GM23338 (cell line): ENCODE data around the gene COMMD8. TPM values are rescaled to one million over a fixed set of nuclear protein-coding genes. Genes with fewer than 3 reads are reported as not detected.

Experiments
- ATAC-seq: fragments of 200-7000 bp; cut with Tn5 transposase; 3 replicates; pipeline ENCODE4 v1.9.1; 2020
- DNase-seq: peaks from one replicate; pipeline ENCODE4 v3.0.0-alpha.2; 2015; ENCODE audit warnings: low spot score
- H2AFZ ChIP-seq: fragments of 200-600 bp; sonication (generic); 2 replicates; pipeline ENCODE4 v1.8.0; 2016; ENCODE audit warnings: antibody characterized with exemption, mild to moderate bottlenecking, moderate library complexity
- H3F3A ChIP-seq: fragments of 200-600 bp; sonication (generic); replicated peaks from 2 replicates; pipeline ENCODE4 v1.8.0; 2017; ENCODE audit warnings: antibody characterized with exemption, mixed run types, low read depth
- H3K27ac ChIP-seq: fragments of 200-600 bp; sonication (generic); 2 replicates; pipeline ENCODE4 v1.6.1; 2016; ENCODE audit warnings: low read depth
- H3K27me3 ChIP-seq: fragments of 200-600 bp; sonication (generic); 2 replicates; pipeline ENCODE4 v1.8.0; 2016; ENCODE audit warnings: mild to moderate bottlenecking, mixed run types, moderate library complexity; ENCODE audit not compliant: insufficient read depth
- H3K36me3 ChIP-seq: fragments of 200-600 bp; sonication (generic); 2 replicates; pipeline ENCODE4 v1.8.0; 2016; ENCODE audit warnings: mild to moderate bottlenecking; ENCODE audit not compliant: insufficient read depth
- H3K4me1 ChIP-seq: fragments of 200-600 bp; sonication (generic); 2 replicates; pipeline ENCODE4 v1.8.0; 2016; ENCODE audit warnings: mild to moderate bottlenecking, moderate library complexity; ENCODE audit not compliant: insufficient read depth
- H3K4me2 ChIP-seq: fragments of 200-600 bp; sonication (generic); 2 replicates; pipeline ENCODE4 v1.7.1; 2017; ENCODE audit warnings: mixed run types
- H3K4me3 ChIP-seq: fragments of 200-600 bp; sonication (generic); 2 replicates; pipeline ENCODE4 v1.6.1; 2016; ENCODE audit warnings: mixed run types
- H3K79me2 ChIP-seq: fragments of 200-600 bp; sonication (generic); replicated peaks from 2 replicates; pipeline ENCODE4 v1.8.0; 2017; ENCODE audit warnings: mild to moderate bottlenecking; ENCODE audit not compliant: insufficient read depth
- H3K9me2 ChIP-seq: fragments of 200-600 bp; sonication (generic); 2 replicates; pipeline ENCODE4 v1.8.0; 2017; ENCODE audit not compliant: insufficient read depth
- H4K20me1 ChIP-seq: fragments of 200-600 bp; sonication (generic); replicated peaks from 2 replicates; pipeline ENCODE4 v1.8.0; 2017; ENCODE audit warnings: mild to moderate bottlenecking; ENCODE audit not compliant: insufficient read depth
- H3K27ac Mint-ChIP-seq: 2 replicates; pipeline ENCODE4 v1.8.0; 2020; ENCODE audit warnings: inconsistent platforms, mild to moderate bottlenecking, moderate library complexity, mixed read lengths
- H3K27me3 Mint-ChIP-seq: 3 replicates; pipeline ENCODE4 v1.8.0; 2022; ENCODE audit warnings: low read depth, mild to moderate bottlenecking, moderate library complexity, mixed read lengths, inconsistent platforms; ENCODE audit not compliant: insufficient read depth, poor library complexity
- H3K36me3 Mint-ChIP-seq: 3 replicates; pipeline ENCODE4 v1.8.0; 2021; ENCODE audit warnings: low read depth, mild to moderate bottlenecking, inconsistent platforms, moderate library complexity, mixed read lengths
- H3K4me1 Mint-ChIP-seq: 3 replicates; pipeline ENCODE4 v1.8.0; 2020; ENCODE audit warnings: mild to moderate bottlenecking, inconsistent platforms, mixed read lengths
- H3K4me3 Mint-ChIP-seq: 3 replicates; pipeline ENCODE4 v1.8.0; 2021; ENCODE audit warnings: moderate library complexity, mild to moderate bottlenecking, inconsistent platforms, mixed read lengths
- H3K9me3 Mint-ChIP-seq: 3 replicates; pipeline ENCODE4 v1.8.0; 2020; ENCODE audit warnings: moderate library complexity, mild to moderate bottlenecking, inconsistent platforms, mixed read lengths
- CREB1 ChIP-seq: fragments of 250-450 bp; sonication (Bioruptor Pico); IDR thresholded peaks from 2 replicates; pipeline ENCODE4 v1.5.0; 2020; ENCODE audit warnings: low read depth, mild to moderate bottlenecking, moderate library complexity
- CTCF ChIP-seq, 2 experiments: fragments of 200-600 bp in 1 of 2; sonication (generic) in 1 of 2; conservative IDR thresholded peaks; 2 replicates each; pipeline versions ENCODE4 v1.5.1 to v1.6.1; 2016 to 2017; ENCODE audit warnings: antibody characterized with exemption in 2 of 2, low read depth in 2 of 2, mild to moderate bottlenecking in 2 of 2, moderate library complexity in 1 of 2
- ETS1 ChIP-seq: IDR thresholded peaks from 2 replicates; pipeline ENCODE4 v1.6.1; 2016; ENCODE audit warnings: antibody characterized with exemption
- EZH2 ChIP-seq: fragments of 200-600 bp; sonication (generic); IDR thresholded peaks from one replicate; pipeline ENCODE4 v1.8.0; 2017; ENCODE audit warnings: antibody characterized with exemption, mild to moderate bottlenecking, low read depth; ENCODE audit not compliant: unreplicated experiment
- EZH2phosphoT487 ChIP-seq: fragments of 200-600 bp; sonication (generic); IDR thresholded peaks from one replicate; pipeline ENCODE4 v1.8.1; 2018; ENCODE audit warnings: antibody characterized with exemption; ENCODE audit not compliant: unreplicated experiment
- JUNB ChIP-seq: IDR thresholded peaks from one replicate; pipeline ENCODE4 v1.6.1; 2016; ENCODE audit warnings: antibody characterized with exemption; ENCODE audit not compliant: unreplicated experiment
- NANOG ChIP-seq: IDR thresholded peaks from 2 replicates; pipeline ENCODE4 v1.6.1; 2016; ENCODE audit warnings: antibody characterized with exemption, borderline replicate concordance
- POLR2AphosphoS5 ChIP-seq: IDR thresholded peaks from 2 replicates; pipeline ENCODE4 v1.6.1; 2016; ENCODE audit warnings: antibody characterized with exemption, low read depth
- REST ChIP-seq: IDR thresholded peaks from one replicate; pipeline ENCODE4 v1.6.1; 2018; ENCODE audit warnings: antibody characterized with exemption; ENCODE audit not compliant: unreplicated experiment
- STAT1 ChIP-seq: IDR thresholded peaks from one replicate; pipeline ENCODE4 v1.6.1; 2016; ENCODE audit warnings: antibody characterized with exemption; ENCODE audit not compliant: unreplicated experiment
- ZNF114 ChIP-seq: fragments of 250-450 bp; sonication (Bioruptor Pico); IDR thresholded peaks from 2 replicates; pipeline ENCODE4 v1.5.0; 2020; ENCODE audit warnings: mild to moderate bottlenecking, moderate library complexity
- ZNF331 ChIP-seq: fragments of 250-450 bp; sonication (Bioruptor Pico); IDR thresholded peaks from 2 replicates; pipeline ENCODE4 v1.5.0; 2020; ENCODE audit warnings: low read depth, mild to moderate bottlenecking, moderate library complexity
- ZNF462 ChIP-seq: fragments of 250-450 bp; sonication (Bioruptor Pico); IDR thresholded peaks from 2 replicates; pipeline ENCODE4 v1.5.0; 2020; ENCODE audit warnings: mild to moderate bottlenecking, moderate library complexity
- polyA plus RNA-seq: library from polyadenylated mRNA; unstranded; fragments of >200 nt; fragmentation: Nextera tagmentation; extraction: Ambion mirVana; gene quantifications from 2 replicates; pipeline ENCODE4 v1.2.1, GENCODE V29; 2016
- total RNA-seq: library from RNA; depleted of rRNA; stranded (reverse); fragments of >200 nt; shearing (Covaris generic); gene quantifications from 2 replicates; pipeline ENCODE4 v1.2.3, GENCODE V29; 2014

COMMD8 gene
- total and polyA plus RNA-seq, 2 experiments from 2014 or later: 8.4 to 20.6 TPM

- no peak for DNase-seq
- ATAC-seq: no peak
- Histone ChIP-seq H3K36me3 (no peaks in the 10 kb centered on the region), H3K4me1 (no peaks in the 10 kb centered on the region), H3K4me3 (no peak overlapping the region), H3K79me2 (no peaks in the 10 kb centered on the region), H3K4me2 (no peak overlapping the region), H3K27ac (no peak overlapping the region), H3F3A (no peaks in the 10 kb centered on the region), H3K9me2 (no peaks in the 10 kb centered on the region; the same call in 1 of the 2 replicates), H2AFZ (no peak overlapping the region), H4K20me1 (no peaks in the 10 kb centered on the region), H3K27me3 (no peaks in the 10 kb centered on the region)
- Mint-ChIP-seq H3K36me3 (no peaks in the 10 kb centered on the region), H3K4me1 (peaks cover 11% of the 10 kb centered on the region), H3K4me3 (no peak overlapping the region), H3K9me3 (no peaks in the 10 kb centered on the region), H3K27me3 (no peaks in the 10 kb centered on the region), H3K27ac (no peak overlapping the region)
- TF ChIP-seq REST (no peak), NANOG (no peak), ZNF331 (CRISPR knock-in tag) (no peak), CREB1 (CRISPR knock-in tag) (no peak), ETS1 (no peak), ZNF114 (CRISPR knock-in tag) (no peak), EZH2 (no peak), JUNB (no peak), ZNF462 (CRISPR knock-in tag) (no peak), CTCF (conservative IDR thresholded peaks at IDR 0.05; ENCODE audit: low read depth in 2 of 2) (no peak), STAT1 (no peak), EZH2phosphoT487 (no peak), POLR2AphosphoS5 (no peak)
Measured at GRCh38 chr4:47471064-47471463, 7.6 kb upstream of the COMMD8 start.
